Purkinje cell (primary cell): ENCODE data around the gene CYP4F2. TPM values are rescaled to one million over a fixed set of nuclear protein-coding genes. Genes with fewer than 3 reads are reported as not detected.

Experiments used
- polyA plus RNA-seq: library from polyadenylated mRNA; unstranded; fragments of >200 nt; fragmentation: Nextera tagmentation; gene quantifications from 2 replicates; pipeline ENCODE4 v1.2.1, GENCODE V29; 2014

The CYP4F2 gene
- polyA plus RNA-seq, result not detected in 2 replicates

DNA sequence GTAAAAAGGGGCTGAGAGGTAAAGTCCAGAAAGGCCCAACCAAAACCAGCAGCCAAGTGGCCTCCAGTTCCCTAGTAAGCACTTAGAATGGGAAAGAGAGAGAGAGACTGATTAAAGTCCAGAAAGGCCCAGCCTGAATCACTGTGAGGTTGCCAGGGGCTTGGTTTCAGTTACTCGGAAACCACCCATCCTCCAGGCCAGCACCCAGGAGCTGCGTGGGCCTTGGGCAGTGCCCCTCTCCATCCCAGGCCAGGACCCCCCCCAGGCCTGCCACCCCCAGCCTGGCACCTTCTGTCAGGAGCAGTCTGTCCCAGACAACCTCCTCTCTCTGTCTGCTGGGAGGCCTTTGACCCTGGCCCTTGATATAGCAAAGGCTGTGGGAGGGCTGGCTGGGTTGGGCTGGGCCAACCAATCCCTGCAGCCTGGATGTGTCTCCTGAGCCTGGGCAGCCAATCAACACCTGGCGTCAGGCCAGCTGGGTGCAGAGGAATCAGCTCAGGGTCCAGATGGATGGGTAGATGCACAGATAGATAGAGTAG, at the start of gene CYP4F2:
TSS of gene CYP4F2 (minus strand) at position 337 of the 539 bp plus-strand sequence. CDS start 463 bp downstream, outside the sequence.

DNA sequence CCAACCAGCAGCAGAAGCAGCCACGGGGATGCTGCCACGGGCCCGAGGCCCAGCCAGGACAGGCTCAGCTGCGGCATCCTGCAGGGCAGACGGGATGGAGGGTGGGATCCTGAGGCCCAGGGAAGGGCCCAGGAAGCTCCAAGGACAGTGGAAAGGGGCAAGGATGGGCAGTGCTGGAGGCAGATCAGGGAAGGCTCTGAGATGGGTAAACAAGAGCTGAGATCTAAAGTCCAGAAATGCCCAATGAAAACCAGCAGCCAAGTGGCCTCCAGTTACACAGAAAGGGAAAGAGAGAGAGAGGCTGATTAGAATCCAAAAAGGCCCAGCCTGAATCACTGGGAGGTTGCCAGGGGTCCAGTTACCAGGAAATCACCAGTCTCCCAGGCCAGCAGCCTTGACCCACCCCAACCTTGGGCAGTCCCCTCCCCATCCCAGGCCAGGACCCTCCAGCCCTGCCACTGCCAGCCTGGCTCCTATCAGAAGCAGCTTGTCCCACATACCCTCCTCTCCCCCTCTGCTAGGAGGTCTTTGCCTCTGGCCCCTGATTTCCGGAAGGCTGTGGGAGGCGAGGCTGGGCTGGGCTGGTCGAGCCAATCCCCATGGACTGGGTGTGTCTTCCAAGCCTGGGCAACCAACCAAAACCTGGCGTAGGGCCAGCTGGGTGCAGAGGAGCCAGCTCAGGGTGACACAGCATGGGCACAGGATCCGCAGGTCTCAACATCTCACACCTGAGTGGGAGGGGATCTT, 36.6 kb upstream of the CYP4F2 start, which contains the start of gene CYP4F11:
TSS of gene CYP4F11 (minus strand) at position 198 of the 747 bp plus-strand sequence. CDS start at position 77, 121 bp downstream.

Other genes with a start within 250 kb of the CYP4F2 start
- gene CYP4F12, start 225.0 kb downstream of the CYP4F2 start, polyA plus RNA-seq, result not detected in 2 replicates
- gene OR10H2, start 170.1 kb downstream of the CYP4F2 start, polyA plus RNA-seq, result not detected in 2 replicates
- not detected in 2 replicates for gene OR10H3, start 160.1 kb downstream of the CYP4F2 start, polyA plus RNA-seq
- gene OR10H5, start 110.4 kb downstream of the CYP4F2 start, polyA plus RNA-seq, result not detected in 2 replicates
- not detected in 2 replicates for gene OR10H1, start 82.4 kb downstream of the CYP4F2 start, polyA plus RNA-seq
- 0.89 and 1.3 TPM in 2 replicates for gene CYP4F11, start 36.5 kb upstream of the CYP4F2 start, polyA plus RNA-seq
- not detected in 2 replicates for gene OR10H4, start 50.9 kb upstream of the CYP4F2 start, polyA plus RNA-seq
- gene TPM4, start 178.4 kb upstream of the CYP4F2 start, polyA plus RNA-seq, result 19.5 and 26.0 TPM in 2 replicates
- 14.8 and 20.2 TPM in 2 replicates for gene RAB8A, start 213.8 kb upstream of the CYP4F2 start, polyA plus RNA-seq
- not detected in 2 replicates for gene HSH2D, start 245.6 kb upstream of the CYP4F2 start, polyA plus RNA-seq